HEK293 (cell line): ENCODE data around the gene UNC5CL.

Source experiments
- BCL6B ChIP-seq: fragments of 450-650 bp; formaldehyde crosslinking; IDR thresholded peaks from 2 replicates; pipeline ENCODE4 v1.5.1; 2017; ENCODE audit warnings: missing biosample characterization, missing genetic modification characterization
- GLIS2 ChIP-seq: fragments of 450-650 bp; formaldehyde crosslinking; IDR thresholded peaks from 2 replicates; pipeline ENCODE4 v1.5.1; 2016; ENCODE audit warnings: missing biosample characterization, missing genetic modification characterization
- PBX3 ChIP-seq: sonication (generic); formaldehyde crosslinking; IDR thresholded peaks from 2 replicates; pipeline ENCODE4 v1.8.1; 2022; ENCODE audit warnings: mild to moderate bottlenecking, moderate library complexity, missing genetic modification reagents
- ZNF146 ChIP-seq: fragments of 450-650 bp; formaldehyde crosslinking; IDR thresholded peaks from 2 replicates; pipeline ENCODE4 v1.5.1; 2016; ENCODE audit warnings: missing biosample characterization, missing genetic modification characterization
- ZNF157 ChIP-seq: fragments of 450-650 bp; formaldehyde crosslinking; IDR thresholded peaks from 2 replicates; pipeline ENCODE4 v1.5.1; 2016; ENCODE audit warnings: missing biosample characterization, missing genetic modification characterization
- ZNF354C ChIP-seq: fragments of 450-650 bp; formaldehyde crosslinking; IDR thresholded peaks from 2 replicates; pipeline ENCODE4 v1.5.1; 2016; ENCODE audit warnings: missing biosample characterization, missing genetic modification characterization, low read depth, borderline replicate concordance
- ZNF391 ChIP-seq: fragments of 450-650 bp; formaldehyde crosslinking; IDR thresholded peaks from 2 replicates; pipeline ENCODE4 v1.5.1; 2016; ENCODE audit warnings: low read depth, missing biosample characterization, missing genetic modification characterization, borderline replicate concordance
- ZNF423 ChIP-seq: fragments of 450-650 bp; formaldehyde crosslinking; IDR thresholded peaks from 2 replicates; pipeline ENCODE4 v1.5.1; 2016; ENCODE audit warnings: missing biosample characterization, missing genetic modification characterization
- TF ChIP-seq, protein P1 (sequence below): fragments of 450-650 bp; formaldehyde crosslinking; IDR thresholded peaks from 2 replicates; pipeline ENCODE4 v1.5.1; 2016; ENCODE audit warnings: missing biosample characterization, missing genetic modification characterization
- TF ChIP-seq, protein P2 (sequence below): fragments of 450-650 bp; formaldehyde crosslinking; IDR thresholded peaks from 2 replicates; pipeline ENCODE4 v1.5.1; 2016; ENCODE audit warnings: missing biosample characterization, missing genetic modification characterization

- no peak for TF ChIP-seq ZNF423
- TF ChIP-seq ZNF391 = no peak
- TF ChIP-seq, protein P1, sequence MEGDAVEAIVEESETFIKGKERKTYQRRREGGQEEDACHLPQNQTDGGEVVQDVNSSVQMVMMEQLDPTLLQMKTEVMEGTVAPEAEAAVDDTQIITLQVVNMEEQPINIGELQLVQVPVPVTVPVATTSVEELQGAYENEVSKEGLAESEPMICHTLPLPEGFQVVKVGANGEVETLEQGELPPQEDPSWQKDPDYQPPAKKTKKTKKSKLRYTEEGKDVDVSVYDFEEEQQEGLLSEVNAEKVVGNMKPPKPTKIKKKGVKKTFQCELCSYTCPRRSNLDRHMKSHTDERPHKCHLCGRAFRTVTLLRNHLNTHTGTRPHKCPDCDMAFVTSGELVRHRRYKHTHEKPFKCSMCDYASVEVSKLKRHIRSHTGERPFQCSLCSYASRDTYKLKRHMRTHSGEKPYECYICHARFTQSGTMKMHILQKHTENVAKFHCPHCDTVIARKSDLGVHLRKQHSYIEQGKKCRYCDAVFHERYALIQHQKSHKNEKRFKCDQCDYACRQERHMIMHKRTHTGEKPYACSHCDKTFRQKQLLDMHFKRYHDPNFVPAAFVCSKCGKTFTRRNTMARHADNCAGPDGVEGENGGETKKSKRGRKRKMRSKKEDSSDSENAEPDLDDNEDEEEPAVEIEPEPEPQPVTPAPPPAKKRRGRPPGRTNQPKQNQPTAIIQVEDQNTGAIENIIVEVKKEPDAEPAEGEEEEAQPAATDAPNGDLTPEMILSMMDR = no peak
- no peak for TF ChIP-seq PBX3 (CRISPR knock-in tag)
- TF ChIP-seq GLIS2 = no peak
- TF ChIP-seq, protein P2, sequence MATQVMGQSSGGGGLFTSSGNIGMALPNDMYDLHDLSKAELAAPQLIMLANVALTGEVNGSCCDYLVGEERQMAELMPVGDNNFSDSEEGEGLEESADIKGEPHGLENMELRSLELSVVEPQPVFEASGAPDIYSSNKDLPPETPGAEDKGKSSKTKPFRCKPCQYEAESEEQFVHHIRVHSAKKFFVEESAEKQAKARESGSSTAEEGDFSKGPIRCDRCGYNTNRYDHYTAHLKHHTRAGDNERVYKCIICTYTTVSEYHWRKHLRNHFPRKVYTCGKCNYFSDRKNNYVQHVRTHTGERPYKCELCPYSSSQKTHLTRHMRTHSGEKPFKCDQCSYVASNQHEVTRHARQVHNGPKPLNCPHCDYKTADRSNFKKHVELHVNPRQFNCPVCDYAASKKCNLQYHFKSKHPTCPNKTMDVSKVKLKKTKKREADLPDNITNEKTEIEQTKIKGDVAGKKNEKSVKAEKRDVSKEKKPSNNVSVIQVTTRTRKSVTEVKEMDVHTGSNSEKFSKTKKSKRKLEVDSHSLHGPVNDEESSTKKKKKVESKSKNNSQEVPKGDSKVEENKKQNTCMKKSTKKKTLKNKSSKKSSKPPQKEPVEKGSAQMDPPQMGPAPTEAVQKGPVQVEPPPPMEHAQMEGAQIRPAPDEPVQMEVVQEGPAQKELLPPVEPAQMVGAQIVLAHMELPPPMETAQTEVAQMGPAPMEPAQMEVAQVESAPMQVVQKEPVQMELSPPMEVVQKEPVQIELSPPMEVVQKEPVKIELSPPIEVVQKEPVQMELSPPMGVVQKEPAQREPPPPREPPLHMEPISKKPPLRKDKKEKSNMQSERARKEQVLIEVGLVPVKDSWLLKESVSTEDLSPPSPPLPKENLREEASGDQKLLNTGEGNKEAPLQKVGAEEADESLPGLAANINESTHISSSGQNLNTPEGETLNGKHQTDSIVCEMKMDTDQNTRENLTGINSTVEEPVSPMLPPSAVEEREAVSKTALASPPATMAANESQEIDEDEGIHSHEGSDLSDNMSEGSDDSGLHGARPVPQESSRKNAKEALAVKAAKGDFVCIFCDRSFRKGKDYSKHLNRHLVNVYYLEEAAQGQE (tag by site-specific recombination) = no peak
- no peak for TF ChIP-seq ZNF354C (tag by site-specific recombination)
- no peak for TF ChIP-seq ZNF157 (tag by site-specific recombination)
- TF ChIP-seq ZNF146 (tag by site-specific recombination) = no peak
- TF ChIP-seq BCL6B (tag by site-specific recombination) = no peak
Observed at GRCh38 chr6:41088451-41088850, 49.4 kb upstream of the UNC5CL start.
